SK-N-MC (cell line): ENCODE data around the gene ALKBH6.

Source experiments
- EZH2 ChIP-seq: fragments of 200-600 bp; sonication (generic); IDR thresholded peaks from one replicate; pipeline ENCODE4 v1.6.1; 2017; ENCODE audit warnings: antibody characterized with exemption
- FOXP2 ChIP-seq: optimal IDR thresholded peaks from 2 replicates; pipeline ENCODE3; 2011; ENCODE audit warnings: mild to moderate bottlenecking, moderate library complexity; ENCODE audit not compliant: insufficient read depth; ENCODE audit errors: extremely low read length, control extremely low read depth
- POLR2AphosphoS5 ChIP-seq: IDR thresholded peaks from 2 replicates; pipeline ENCODE4 v1.6.1; 2012; ENCODE audit warnings: mild to moderate bottlenecking, low read depth, low read length, borderline replicate concordance

DNA sequence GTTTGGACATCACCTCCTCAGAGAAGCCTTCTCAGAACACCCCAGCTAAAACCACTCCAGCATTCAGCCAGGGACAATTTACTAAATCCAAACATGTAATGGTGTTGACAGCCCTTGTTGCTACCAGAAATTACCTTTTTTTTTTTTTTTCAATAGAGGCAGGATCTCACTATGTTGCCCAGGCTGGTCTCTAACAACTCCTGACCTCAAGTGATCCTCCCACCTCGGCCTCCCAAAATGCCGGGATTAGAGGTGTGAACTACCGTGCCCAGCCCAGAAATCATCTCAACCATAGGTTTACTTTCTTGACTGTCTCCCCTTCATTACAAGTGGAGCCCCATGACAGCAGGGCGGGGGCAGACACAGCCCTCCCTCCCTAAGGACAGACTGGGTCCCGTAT is 9.4 kb upstream of the ALKBH6 start:
- TF ChIP-seq EZH2 (no peak), POLR2AphosphoS5 (no peak), FOXP2 (no peak)
